ACHN (cell line): ENCODE data around the gene NOTCH4.
"Not testable (repeated sequence)": the region's sequence is repeated elsewhere in the genome, so short reads cannot be mapped to it uniquely, and the experiment has no call there.

Source experiments
- DNase-seq: peaks from one replicate; pipeline ENCODE4 v3.0.0-alpha.2; 2015
- in situ Hi-C: cut with HindIII; loops from 2 replicates; pipeline ENCODE4 v1.10.0; 2017; ENCODE audit warnings: low sequenced_read_pairs, low pct_ligation_motif_present, low pct_unique_long_range_greater_than_20kb

The NOTCH4 gene

GRCh38 chr6:32222333-32223230 is 1.3 kb downstream of the NOTCH4 start:
- no peak for DNase-seq
- in situ Hi-C loops: no loop called here

- in situ Hi-C loops: no loop called here
- no peak for DNase-seq
Observed at GRCh38 chr6:32220021-32220420, 3.8 kb downstream of the NOTCH4 start.

DNA sequence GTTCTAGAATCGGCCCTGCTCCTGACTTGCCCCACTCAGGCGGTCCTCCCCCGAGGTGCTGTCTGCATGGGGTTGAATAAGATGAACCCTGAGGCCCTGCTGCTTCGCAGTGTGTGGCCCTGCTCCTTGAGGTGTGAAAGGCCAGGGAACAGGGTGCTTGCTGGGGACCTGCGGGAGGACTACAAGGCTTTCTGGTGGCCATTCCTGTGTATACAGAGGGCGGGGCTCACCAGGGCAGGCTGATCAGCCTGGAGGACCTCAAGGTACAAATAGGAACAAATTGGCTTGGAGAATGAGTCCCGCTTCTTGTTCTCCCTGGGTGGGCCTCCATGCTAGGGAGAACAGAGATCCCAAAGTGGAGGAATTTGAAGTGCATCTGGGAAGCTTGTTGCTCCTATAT is 5.7 kb downstream of the NOTCH4 start:
- in situ Hi-C loops: no loop called here
- DNase-seq: no peak

GRCh38 chr6:32216998-32217397 is 6.9 kb downstream of the NOTCH4 start:
- DNase-seq: no peak
- in situ Hi-C loops: no loop called here

DNA sequence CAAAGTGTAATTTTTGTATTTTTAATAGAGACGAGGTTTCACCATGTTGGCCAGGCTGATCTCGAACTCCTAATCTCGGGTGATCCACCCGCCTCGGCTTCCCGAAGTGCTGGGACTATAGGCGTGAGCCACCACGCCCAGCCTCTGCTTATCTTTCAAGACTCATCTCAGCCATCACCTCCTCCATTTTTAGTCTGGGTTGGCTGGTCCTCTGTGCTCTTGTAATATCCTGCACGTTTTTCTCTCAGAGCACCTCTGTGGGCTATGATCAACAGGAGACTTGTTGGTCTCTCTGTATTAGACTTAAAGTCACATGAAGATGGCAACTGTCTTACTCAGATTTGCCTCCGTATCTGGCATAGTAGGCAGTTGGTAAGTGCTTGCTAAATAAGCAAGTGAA is 7.6 kb downstream of the NOTCH4 start:
- in situ Hi-C loops: no loop called here
- DNase-seq: no peak

DNA sequence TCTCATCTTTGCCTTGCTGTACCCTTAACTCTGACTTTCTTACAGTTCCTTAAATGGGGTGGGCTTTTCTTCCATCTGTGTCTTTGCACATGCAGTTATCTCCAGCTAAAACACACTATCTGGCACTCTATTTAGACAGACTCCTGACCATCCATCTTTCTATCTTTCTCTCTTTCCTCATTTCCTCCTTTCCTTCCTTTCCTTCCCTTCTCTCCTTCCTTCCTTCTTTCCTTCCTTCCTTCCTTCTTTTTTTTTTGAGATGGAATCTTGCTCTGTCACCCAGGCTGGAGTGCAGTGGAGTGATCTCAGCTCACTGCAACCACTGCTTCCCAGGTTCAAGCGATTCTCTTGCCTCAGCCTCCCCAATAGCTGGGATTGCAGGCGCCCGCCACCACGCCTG is 8.2 kb downstream of the NOTCH4 start:
- in situ Hi-C loops: no loop called here
- DNase-seq: no peak

DNA sequence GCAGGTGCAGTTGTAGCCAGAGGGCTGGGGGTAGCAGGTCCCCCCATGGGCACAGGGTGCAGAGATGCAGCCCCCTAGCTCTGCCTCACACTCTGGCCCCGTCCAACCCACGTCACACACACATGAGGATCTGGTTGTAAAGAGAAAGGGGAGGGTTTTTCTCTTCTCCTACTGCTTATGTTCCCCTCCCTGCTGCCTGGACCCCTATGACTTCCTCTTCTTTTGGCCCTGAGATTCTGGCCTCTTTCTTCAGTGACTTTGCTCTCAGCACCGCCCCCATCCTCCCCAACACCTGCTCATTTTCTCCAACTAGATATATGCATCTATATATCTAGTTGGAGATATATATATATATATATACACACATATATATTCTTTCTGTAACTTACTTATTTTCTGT is 9.7 kb downstream of the NOTCH4 start:
- no peak for DNase-seq
- in situ Hi-C loops: no loop called here

GRCh38 chr6:32213649-32214048 is 10.2 kb downstream of the NOTCH4 start:
- DNase-seq: no peak
- in situ Hi-C loops: no loop called here

DNA sequence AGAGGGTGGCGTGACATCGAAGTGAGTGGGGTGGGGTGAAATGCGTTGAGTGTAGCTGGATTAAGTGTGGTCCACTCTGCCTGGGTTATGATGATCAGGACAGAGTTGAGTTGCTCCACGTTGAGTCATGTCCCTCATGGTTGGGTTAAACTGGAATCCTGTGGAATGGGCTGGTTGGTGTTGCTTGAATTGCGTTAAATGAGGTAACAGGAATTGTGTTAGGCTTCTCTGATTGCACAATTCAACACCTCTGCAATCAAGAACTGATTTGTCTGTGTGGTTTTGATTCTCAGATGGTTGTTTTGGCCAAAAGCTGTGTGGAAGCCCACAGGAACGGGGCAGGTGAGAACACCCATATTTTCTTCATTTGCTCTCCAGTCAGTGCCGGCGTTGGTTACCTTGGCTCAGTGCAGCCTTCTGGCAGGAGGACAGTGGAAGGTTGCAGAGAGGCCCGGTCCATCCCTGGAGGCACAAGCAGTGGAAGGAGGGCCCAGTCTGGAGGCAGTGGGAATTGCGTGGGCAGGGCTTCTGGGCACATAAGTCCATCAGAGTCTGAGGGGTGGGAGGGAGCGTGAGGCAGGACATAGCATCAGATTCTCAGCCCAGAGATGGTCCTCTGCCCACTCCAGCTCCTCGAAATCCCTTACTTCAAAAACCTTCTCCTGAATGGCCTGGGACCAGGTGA is 11.6 kb downstream of the NOTCH4 start:
- DNase-seq: no peak
- in situ Hi-C loops: no loop called here

DNA sequence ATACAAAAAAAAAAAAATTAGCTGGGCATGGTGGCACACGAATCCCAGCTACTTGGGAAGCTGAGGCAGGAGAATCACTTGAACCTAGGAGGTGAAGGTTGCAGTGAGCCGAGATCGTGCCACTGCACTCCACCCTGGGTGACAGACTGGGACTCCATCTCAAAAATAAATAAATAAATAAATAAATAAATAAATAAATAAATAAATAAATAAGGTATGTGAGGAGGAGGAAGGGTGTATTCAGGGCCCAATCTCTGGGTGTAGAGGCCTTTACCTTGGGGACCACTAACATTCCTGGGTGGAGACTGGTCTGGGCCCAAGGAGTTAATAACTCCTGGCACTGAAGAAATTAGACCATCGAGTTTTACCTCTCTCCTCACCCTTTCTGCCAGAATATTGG is 12.4 kb downstream of the NOTCH4 start:
- in situ Hi-C loops, DNase-seq: not testable (repeated sequence)

DNA sequence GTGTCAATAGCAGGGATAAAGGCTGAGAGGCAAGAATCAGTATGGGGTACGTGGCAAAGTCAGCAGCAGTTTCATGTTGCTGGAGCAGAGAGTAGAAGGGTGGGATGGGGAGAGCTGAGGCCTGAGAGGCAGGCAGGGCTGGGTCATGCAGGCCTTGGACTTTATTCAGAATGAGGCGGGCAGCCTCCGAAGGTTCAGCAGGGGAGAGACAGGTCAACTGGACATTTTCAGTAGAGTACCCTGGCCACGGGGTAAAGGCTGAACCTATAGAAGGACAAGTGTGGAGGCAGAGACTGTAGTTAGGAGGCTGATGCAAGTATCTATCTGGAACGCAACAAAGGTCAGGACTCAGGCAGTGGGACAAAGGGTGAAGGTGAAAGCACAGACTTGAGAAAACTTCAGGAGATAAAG is 13.7 kb downstream of the NOTCH4 start:
- in situ Hi-C loops: no loop called here
- DNase-seq: no peak

DNA sequence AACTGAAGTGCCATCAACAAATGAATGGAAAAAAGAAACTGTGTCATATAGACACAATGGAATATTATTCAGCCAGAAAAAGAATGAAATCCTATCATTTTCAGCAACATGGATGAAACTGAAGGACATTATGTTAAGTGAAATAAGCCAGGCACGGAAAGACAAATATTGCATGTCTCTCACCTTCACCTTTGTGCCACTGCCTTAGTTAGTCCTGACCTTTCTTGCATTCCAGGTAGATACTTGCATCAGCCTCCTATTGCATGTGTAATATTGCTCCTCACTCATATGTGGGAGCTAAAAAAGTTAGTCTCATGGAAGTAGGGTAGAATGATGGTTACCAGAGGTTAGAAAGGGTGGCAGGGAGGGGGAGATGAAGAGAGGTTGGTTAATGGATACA is 14.9 kb downstream of the NOTCH4 start:
- DNase-seq: no peak
- in situ Hi-C loops: no loop called here

DNA sequence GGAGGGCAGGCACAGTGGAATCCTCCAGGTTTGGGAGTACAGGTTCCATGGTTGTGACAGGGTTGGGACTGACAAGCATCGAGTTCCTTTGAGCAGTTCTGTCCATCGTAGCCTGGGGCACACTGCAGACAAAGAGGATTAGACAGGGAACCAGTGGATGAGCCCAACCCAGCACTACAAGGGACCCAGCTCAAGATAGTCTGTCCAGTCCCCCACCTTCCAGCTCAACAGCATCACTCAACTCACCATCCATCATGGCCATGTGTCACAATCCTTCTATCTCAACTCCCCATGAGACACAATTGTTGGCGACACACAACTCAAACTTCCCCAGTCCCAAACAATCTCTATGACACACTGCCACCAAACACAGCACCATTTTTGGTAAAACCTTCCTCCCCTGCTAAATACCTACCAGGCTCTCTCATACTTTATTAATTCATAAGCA is 19.6 kb downstream of the NOTCH4 start:
- in situ Hi-C loops: no loop called here
- no peak for DNase-seq

- in situ Hi-C loops: no loop called here
- DNase-seq: no peak
Observed at GRCh38 chr6:32203426-32204267, 20.2 kb downstream of the NOTCH4 start.

- in situ Hi-C loops: no loop called here
- DNase-seq: no peak
Observed at GRCh38 chr6:32202186-32202585, 21.7 kb downstream of the NOTCH4 start.

DNA sequence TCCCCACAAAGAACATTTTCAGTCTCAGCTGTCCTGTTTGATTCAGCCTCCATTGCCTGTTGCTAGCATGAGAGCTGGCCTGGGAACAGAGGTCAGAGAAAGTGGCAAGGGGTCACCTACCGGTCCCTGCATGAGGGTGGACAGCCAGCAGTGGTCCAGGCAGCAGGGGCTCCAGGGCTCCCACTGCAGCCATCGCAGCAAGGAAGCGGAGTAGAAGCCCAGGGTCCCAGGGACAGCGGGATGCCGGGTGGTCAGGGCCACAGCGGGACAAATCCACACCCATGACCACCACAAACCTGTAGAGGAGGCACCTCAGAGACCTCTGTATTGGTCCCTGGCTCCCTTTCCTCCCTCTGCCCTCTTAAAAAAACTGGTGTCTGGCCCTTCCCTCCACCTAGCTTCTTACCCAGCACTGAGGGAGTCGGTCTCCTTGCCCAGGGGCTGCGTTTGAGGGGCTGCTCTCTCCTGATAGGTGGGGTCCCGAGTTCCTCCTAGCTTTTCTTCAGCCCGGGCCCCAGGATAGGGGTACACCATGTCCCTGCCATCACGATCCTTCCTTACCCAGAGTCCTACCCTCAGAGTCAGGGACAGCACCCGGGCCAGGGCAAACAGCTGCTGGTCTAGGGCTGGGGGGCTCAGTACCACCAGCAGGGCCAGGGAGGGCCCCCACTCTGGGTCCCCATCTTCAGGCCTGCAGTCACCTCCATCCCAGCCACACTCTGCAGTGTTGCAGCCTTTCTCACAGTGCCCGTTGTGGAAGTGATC is 23.0 kb downstream of the NOTCH4 start:
- no peak for DNase-seq
- in situ Hi-C loops: no loop called here

DNA sequence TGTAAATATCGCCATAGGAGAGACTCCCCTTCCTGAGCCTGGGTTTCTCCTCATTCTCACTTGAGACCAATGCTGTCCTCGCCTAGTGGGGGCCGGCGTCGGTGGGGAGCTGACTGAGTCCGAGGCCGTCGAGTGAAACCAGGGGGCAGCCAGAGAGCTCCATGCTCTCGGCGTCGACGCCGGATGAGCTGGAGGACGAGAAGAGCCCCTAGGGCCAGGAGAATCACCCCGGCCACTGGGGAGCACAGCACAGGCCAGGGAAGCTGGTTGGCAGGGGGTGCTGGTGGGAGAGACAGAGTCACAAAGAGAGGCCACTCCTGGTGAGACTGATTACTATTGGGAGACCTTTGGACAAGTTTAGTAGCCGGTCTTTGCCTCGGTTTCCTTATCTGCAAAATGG is 25.0 kb downstream of the NOTCH4 start:
- in situ Hi-C loops: no loop called here
- no peak for DNase-seq

- in situ Hi-C loops: no loop called here
- no peak for DNase-seq
Observed at GRCh38 chr6:32198345-32198696, 25.5 kb downstream of the NOTCH4 start.
